ENCODE results near the gene RAB4B.
"Not testable (repeated sequence)": the region's sequence is repeated elsewhere in the genome, so short reads cannot be mapped to it uniquely, and the experiment has no call there.

The RAB4B gene

GRCh38 chr19:40780582-40780981 is 2.5 kb downstream of the RAB4B start:
- DNase-seq (ENCODE audit: low read depth), result no peak

DNA sequence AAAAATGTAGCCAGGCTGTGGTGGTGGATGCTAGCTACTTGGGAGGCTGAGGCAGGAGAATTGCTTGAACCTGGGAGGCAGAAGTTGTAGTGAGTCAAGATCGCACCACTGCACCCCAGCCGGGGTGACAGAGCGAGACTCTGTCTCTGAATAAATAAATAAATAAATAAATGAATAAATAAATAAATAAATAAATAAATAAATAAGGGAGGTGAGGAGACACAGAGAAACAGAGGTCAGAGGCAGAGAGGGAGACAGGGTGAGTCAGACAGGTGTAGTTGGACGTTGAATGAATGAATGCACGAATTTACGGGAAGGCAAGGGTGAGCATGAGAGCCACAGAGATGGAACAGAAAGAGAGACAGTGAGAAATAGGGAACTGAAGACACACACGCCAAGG is 3.1 kb downstream of the RAB4B start:
- no peak for DNase-seq (ENCODE audit: low read depth)

GRCh38 chr19:40783711-40784110 is 5.7 kb downstream of the RAB4B start:
- DNase-seq (ENCODE audit: low read depth), result no peak

- DNase-seq (ENCODE audit: low read depth), result not testable (repeated sequence)
Measured at GRCh38 chr19:40784146-40784545, 6.1 kb downstream of the RAB4B start.

DNA sequence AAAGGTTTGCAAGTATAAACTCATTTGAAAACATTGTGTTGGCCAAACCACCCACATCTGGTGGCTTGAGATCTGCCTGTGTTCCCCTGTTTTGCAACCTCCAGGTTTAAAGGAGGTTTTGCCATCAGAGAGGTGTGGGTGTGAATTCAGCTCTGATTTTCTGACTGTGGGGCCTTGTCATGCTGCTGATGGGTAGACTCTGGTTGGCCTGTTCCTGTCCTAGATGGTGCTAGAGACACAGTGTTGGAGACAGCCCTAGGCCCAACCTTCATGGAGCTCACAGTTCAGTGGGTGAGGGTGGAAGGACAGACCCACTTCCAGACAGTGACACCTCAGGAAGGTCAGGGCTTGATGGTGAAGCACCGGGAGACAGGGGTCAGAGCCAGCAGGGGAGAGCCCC is 7.5 kb downstream of the RAB4B start:
- DNase-seq (ENCODE audit: low read depth), result no peak

GRCh38 chr19:40786060-40787037 is 8.3 kb downstream of the RAB4B start:
- DNase-seq (ENCODE audit: low read depth), result no peak

- no peak for DNase-seq (ENCODE audit: low read depth)
Measured at GRCh38 chr19:40791349-40791748, 13.3 kb downstream of the RAB4B start.

DNA sequence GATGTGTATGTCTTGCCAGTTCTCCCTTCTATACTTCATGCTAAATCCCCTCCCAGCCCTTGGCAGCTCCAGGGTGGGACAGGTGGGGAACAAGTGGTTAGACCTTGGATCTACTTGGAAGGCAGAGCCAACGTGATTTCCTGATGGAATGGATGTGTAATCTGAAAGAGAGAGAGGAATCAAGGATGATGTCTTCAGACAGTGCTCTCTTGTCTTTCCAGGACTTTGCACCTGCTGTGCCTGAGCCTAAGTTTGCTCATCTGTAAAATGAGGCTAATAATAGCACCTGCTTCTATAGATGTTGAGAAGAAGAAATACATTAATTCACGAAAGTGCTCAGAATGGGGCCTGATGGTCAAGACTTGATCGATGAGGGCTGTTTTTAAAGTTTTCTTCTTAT is 13.9 kb downstream of the RAB4B start:
- DNase-seq (ENCODE audit: low read depth), result no peak

DNA sequence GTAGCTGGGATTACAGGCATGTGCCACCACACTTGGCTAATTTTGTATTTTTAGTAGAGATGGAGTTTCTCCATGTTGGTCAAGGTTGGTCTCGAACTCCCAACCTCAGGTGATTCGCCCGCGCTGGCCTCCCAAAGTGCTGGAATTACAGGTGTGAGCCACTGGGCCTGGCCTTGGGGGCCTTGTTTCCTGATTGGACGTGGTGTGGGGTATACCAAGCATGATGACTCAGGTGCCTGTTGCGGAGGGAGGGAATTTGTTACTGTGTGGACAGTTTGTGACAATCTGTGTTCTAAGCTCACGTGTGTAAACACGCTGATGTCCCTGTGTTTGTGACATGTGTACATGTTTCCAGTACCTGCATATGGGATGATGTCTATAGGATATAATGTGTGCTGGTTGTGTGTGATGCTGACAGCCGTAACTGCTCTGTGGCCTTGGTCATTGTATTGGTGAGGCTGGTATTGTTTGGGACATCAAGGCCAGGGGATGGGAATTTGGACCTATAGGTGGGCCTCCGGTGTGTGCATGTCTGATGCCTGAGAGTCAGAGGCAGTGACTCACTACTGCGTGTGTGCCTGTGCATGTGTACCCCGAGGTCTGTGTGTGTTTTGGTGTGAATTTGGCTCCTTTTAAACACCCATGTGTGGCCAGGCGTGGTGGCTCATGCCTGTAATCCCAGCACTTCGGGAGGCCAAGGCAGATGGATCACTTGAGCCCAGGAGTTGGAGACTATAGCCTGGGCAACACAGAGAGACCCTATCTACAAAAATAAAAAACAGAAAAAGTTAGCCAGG is 19.3 kb downstream of the RAB4B start:
- no peak for DNase-seq (ENCODE audit: low read depth)

- peak; percentile 72 for DNase-seq (ENCODE audit: low read depth)
Measured at GRCh38 chr19:40797963-40798682, 20.1 kb downstream of the RAB4B start.

DNA sequence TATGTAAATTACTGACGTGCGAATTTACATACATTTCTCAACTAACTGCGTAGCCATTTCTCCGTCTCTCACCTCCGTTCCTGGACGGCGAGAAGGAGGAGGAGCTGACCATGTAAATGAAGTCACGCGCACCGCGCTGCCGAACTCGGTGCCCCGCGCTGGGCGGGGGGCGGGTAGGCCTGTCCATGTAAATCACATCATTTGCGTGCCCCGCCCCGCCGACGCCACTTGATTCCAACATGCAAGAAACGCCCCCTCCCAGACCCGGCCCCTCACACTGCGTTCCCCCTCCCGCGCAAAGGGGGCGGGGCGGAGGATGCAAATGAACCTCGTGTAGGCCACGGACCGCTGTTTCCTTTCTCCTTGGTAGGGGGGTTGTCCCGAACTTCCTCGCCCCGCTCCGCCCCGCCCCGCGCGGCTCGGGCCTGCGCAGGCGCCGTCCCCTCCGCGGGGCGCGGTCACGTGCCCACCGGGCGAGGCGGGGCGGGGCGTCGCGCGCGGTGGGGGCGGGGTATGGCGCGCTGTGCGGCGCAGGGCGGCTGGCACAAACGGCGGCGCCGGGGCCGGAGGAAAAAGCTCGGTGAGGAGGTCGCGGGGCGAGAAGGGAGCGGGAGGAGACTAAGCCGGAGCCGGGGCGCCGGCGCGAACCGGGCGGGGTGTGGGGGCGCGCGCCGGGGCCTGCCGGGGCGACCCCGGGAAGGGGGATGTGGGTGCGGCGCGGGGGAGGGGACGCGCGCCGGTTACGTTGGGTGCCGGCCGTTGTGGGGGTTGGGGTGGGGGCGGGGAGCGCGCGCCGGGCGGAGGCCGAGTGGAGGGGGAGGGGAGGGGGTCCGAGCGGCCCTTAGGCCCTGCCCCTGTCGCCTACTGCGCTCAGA is 20.9 kb downstream of the RAB4B start, which contains the start of gene EGLN2:
EGLN2 (plus strand) TSS at position 509 of the 875 bp plus-strand sequence. CDS start 1,382 bp downstream, outside the sequence.
- DNase-seq (ENCODE audit: low read depth), result peak; percentile 100

GRCh38 chr19:40799558-40800338 is 21.7 kb downstream of the RAB4B start:
- DNase-seq (ENCODE audit: low read depth), result no peak

DNA sequence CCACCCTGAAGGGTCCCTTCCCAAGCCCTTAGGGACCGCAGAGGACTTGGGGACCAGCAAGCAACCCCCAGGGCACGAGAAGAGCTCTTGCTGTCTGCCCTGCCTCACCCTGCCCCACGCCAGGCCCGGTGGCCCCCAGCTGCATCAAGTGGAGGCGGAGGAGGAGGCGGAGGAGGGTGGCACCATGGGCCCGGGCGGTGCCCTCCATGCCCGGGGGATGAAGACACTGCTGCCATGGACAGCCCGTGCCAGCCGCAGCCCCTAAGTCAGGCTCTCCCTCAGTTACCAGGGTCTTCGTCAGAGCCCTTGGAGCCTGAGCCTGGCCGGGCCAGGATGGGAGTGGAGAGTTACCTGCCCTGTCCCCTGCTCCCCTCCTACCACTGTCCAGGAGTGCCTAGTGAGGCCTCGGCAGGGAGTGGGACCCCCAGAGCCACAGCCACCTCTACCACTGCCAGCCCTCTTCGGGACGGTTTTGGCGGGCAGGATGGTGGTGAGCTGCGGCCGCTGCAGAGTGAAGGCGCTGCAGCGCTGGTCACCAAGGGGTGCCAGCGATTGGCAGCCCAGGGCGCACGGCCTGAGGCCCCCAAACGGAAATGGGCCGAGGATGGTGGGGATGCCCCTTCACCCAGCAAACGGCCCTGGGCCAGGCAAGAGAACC is 22.4 kb downstream of the RAB4B start:
- DNase-seq (ENCODE audit: low read depth), result no peak

- DNase-seq (ENCODE audit: low read depth), result no peak
Measured at GRCh38 chr19:40800997-40801377, 22.9 kb downstream of the RAB4B start.

DNA sequence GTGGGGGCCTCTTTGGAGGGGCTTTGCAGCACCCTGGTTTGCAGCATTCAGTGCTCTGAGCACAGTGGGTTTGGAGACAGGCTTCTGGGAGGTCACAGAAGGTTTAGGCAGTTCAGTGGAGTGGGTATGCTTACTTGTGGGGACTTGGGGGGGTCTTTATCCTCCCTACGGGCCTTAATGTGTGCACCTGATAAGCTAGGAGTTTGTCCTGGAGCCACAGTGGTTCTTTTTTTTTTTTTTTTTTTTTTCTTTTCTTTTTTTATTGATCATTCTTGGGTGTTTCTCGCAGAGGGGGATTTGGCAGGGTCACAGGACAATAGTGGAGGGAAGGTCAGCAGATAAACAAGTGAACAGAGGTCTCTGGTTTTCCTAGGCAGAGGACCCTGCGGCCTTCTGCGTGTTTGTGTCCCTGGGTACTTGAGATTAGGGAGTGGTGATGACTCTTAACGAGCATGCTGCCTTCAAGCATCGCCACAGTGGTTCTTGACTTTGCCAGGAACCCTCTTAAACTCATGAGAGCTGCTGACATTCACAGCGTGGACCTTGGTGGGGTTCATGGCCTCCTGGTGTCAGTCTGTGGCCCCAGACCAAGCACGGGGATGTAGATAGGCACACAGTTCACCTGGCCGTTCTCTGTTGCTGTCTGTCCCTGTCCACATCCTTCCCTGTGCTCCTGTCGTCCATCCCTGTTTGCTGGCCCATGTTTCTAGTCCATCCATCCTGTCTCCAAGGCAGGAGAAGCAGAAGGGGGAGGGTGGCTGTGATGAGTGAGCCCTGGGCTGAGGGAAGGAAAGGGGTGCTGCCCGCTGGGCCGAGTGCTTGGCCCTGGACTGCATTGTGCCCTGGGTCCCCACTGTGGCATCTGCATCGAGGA is 23.6 kb downstream of the RAB4B start:
- DNase-seq (ENCODE audit: low read depth), result no peak

DNA sequence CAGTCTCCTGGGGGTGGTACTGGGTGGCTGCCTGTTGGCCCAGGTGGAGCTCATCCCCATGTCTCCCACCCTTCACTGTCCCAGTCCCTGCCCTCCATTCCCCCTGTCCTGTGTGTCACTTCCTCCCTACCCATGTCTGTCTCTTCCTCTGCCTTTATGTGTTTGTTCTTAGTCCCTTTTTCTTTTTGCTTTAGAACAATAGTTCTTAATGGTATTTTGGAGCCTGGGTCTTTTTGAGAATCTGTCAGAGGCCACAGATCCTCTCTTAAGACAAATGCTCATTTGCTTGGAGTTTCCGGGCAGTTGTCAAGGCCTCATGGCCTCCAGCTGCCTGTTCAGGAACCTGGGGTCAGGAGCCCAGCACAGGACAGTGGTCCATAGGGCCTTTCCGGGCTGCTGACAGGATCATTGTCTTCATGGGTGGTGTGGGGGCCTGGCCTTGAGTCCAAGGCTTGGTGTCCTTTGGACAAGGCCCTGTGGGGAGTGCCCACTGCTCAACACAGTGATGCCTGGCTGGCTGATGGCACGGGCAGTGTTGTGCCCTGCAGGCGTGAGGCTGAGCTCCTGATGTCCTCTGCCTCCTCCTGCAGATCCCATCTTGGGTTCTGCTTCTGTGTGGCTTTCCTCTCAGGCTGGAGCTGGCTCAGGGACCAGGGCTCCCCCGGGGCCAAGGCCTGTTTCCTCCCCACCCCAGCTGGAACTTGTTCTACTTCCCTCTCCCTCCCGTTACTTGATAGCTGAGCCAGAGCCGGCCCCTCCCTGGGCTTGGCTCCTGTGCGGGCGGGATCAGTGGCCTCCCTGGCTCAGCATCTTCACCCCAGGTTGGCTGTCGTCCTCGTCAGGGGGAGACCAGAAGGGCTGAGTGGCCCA is 24.5 kb downstream of the RAB4B start:
- DNase-seq (ENCODE audit: low read depth), result peak; percentile 30

GRCh38 chr19:40803170-40803856 is 25.3 kb downstream of the RAB4B start:
- no peak for DNase-seq (ENCODE audit: low read depth)
